IMR-90 (cell line): ENCODE data around the gene TSPAN17. TPM values are rescaled to one million over a fixed set of nuclear protein-coding genes. Genes with fewer than 3 reads are reported as not detected.

Experiments used
- ATAC-seq: fragments of 200-7000 bp; cut with Tn5 transposase; 2 replicates; pipeline ENCODE4 v1.9.1; 2020; ENCODE audit warnings: low read depth, mild to moderate bottlenecking, moderate library complexity
- BruUV-seq: library from RNA; stranded (reverse); fragments of 400-500 nt; replicated peaks from 2 replicates; lab custom pipeline; 2021; lab: Mats Ljungman, UMichigan
- CTCF ChIA-PET: fragments of 300-600 bp; formaldehyde crosslinking; extraction: SDS; loops from one replicate; lab custom pipeline; 2021; ENCODE audit warnings: antibody characterized with exemption; lab: Yijun Ruan, JAX
- POLR2A ChIA-PET: fragments of 300-600 bp; sonication (Branson Sonifier 250); formaldehyde crosslinking; loops from one replicate; lab custom pipeline; 2022; ENCODE audit warnings: antibody characterized with exemption; ENCODE audit not compliant: unreplicated experiment; lab: Charles Lee
- DNase-seq: peaks from one replicate; pipeline ENCODE4 v3.0.0; 2013
- H2AFZ ChIP-seq: replicated peaks from 2 replicates; pipeline ENCODE3; 2013; ENCODE audit warnings: low read length, mild to moderate bottlenecking; ENCODE audit not compliant: poor library complexity
- H2AK5ac ChIP-seq: 2 replicates; pipeline ENCODE4 v1.6.1; 2013; ENCODE audit warnings: low read depth, low read length, inconsistent platforms
- H2AK9ac ChIP-seq: replicated peaks from 2 replicates; pipeline ENCODE3; 2013; ENCODE audit warnings: mild to moderate bottlenecking, low read depth, low read length, moderate library complexity; ENCODE audit not compliant: poor library complexity
- H2BK120ac ChIP-seq: 2 replicates; pipeline ENCODE4 v1.6.1; 2013; ENCODE audit warnings: low read depth, low read length, inconsistent platforms
- H2BK15ac ChIP-seq: 3 replicates; pipeline ENCODE4 v1.6.1; 2013; ENCODE audit warnings: low read depth, low read length, inconsistent platforms
- H2BK20ac ChIP-seq: 2 replicates; pipeline ENCODE4 v1.6.1; 2013; ENCODE audit warnings: low read depth, mild to moderate bottlenecking, inconsistent platforms, low read length, moderate library complexity
- H2BK5ac ChIP-seq: 2 replicates; pipeline ENCODE4 v1.6.1; 2013; ENCODE audit warnings: mild to moderate bottlenecking, low read depth, low read length, inconsistent platforms; ENCODE audit not compliant: poor library complexity, severe bottlenecking
- H3K14ac ChIP-seq: replicated peaks from 2 replicates; pipeline ENCODE4 v1.6.1; 2013; ENCODE audit warnings: low read depth, low read length, inconsistent platforms
- H3K18ac ChIP-seq: 2 replicates; pipeline ENCODE4 v1.6.1; 2013; ENCODE audit warnings: low read depth, low read length, control low read depth
- H3K23ac ChIP-seq: 2 replicates; pipeline ENCODE4 v1.6.1; 2013; ENCODE audit warnings: low read depth, low read length, inconsistent platforms
- H3K27ac ChIP-seq: 2 replicates; pipeline ENCODE4 v1.5.1; 2013; ENCODE audit warnings: mild to moderate bottlenecking, control low read depth, low read length; ENCODE audit not compliant: insufficient read depth
- H3K27me3 ChIP-seq: 2 replicates; pipeline ENCODE4 v1.6.1; 2013; ENCODE audit warnings: low read length; ENCODE audit not compliant: control insufficient read depth, insufficient read depth
- H3K36me3 ChIP-seq: 2 replicates; pipeline ENCODE4 v1.6.1; 2013; ENCODE audit warnings: low read length, mixed read lengths; ENCODE audit not compliant: control insufficient read depth, insufficient read depth
- H3K4ac ChIP-seq: 2 replicates; pipeline ENCODE4 v1.6.1; 2013; ENCODE audit warnings: low read depth, low read length, inconsistent platforms
- H3K4me1 ChIP-seq: 2 replicates; pipeline ENCODE4 v1.6.1; 2013; ENCODE audit warnings: low read length, mixed read lengths; ENCODE audit not compliant: control insufficient read depth, insufficient read depth
- H3K4me2 ChIP-seq: 2 replicates; pipeline ENCODE4 v1.6.1; 2013; ENCODE audit warnings: low read depth, mild to moderate bottlenecking, control low read depth, low read length, moderate library complexity
- H3K4me3 ChIP-seq: 2 replicates; pipeline ENCODE4 v1.5.1; 2013; ENCODE audit warnings: low read depth, mild to moderate bottlenecking, control low read depth, low read length, moderate library complexity; ENCODE audit not compliant: insufficient read depth
- H3K56ac ChIP-seq: 2 replicates; pipeline ENCODE4 v1.6.1; 2013; ENCODE audit warnings: low read length, inconsistent platforms; ENCODE audit not compliant: insufficient read depth; ENCODE audit errors: extremely low read depth
- H3K79me1 ChIP-seq, 2 experiments: 2 replicates each; pipeline ENCODE4 v1.6.1; 2013; ENCODE audit warnings: low read length in 2 of 2, inconsistent platforms in 1 of 2, low read depth in 1 of 2
- H3K9ac ChIP-seq: 2 replicates; pipeline ENCODE4 v1.6.1; 2013; ENCODE audit warnings: low read depth, low read length, control low read depth
- H3K9me1 ChIP-seq: 2 replicates; pipeline ENCODE4 v1.6.1; 2013; ENCODE audit warnings: low read length, inconsistent platforms; ENCODE audit not compliant: insufficient read depth
- H3K9me3 ChIP-seq: 2 replicates; pipeline ENCODE4 v1.6.1; 2013; ENCODE audit warnings: low read length; ENCODE audit not compliant: control insufficient read depth, insufficient read depth
- H4K20me1 ChIP-seq: 2 replicates; pipeline ENCODE4 v1.6.1; 2013; ENCODE audit warnings: low read length, inconsistent platforms; ENCODE audit not compliant: insufficient read depth
- H4K5ac ChIP-seq: 2 replicates; pipeline ENCODE4 v1.6.1; 2013; ENCODE audit warnings: mild to moderate bottlenecking, low read depth, low read length, control low read depth
- H4K8ac ChIP-seq, 2 experiments: 2 replicates each; pipeline ENCODE4 v1.6.1; 2013; ENCODE audit warnings: low read depth in 2 of 2, low read length in 2 of 2, control low read depth in 1 of 2, inconsistent platforms in 1 of 2
- H4K91ac ChIP-seq: 2 replicates; pipeline ENCODE4 v1.6.1; 2013; ENCODE audit warnings: low read depth, low read length, inconsistent platforms; ENCODE audit not compliant: insufficient read depth
- BHLHE40 ChIP-seq: fragments of 150-350 bp; IDR thresholded peaks from 2 replicates; pipeline ENCODE4 v1.6.1; 2016; ENCODE audit warnings: mild to moderate bottlenecking, low read depth, low read length
- CEBPB ChIP-seq: IDR thresholded peaks from 2 replicates; pipeline ENCODE4 v1.6.1; 2012; ENCODE audit warnings: low read depth, low read length, improper control_type of control experiment
- CHD1 ChIP-seq: IDR thresholded peaks from 2 replicates; pipeline ENCODE4 v1.6.1; 2012; ENCODE audit warnings: low read depth, low read length, improper control_type of control experiment
- CTCF ChIP-seq: conservative IDR thresholded peaks from 2 replicates; pipeline ENCODE4 v1.5.1; 2012; ENCODE audit warnings: mild to moderate bottlenecking, low read depth, low read length, improper control_type of control experiment
- ELK1 ChIP-seq: fragments of 150-350 bp; IDR thresholded peaks from 2 replicates; pipeline ENCODE4 v1.6.1; 2016; ENCODE audit warnings: low read depth, mild to moderate bottlenecking, low read length, moderate library complexity, borderline replicate concordance
- FOS ChIP-seq: fragments of 150-350 bp; IDR thresholded peaks from 2 replicates; pipeline ENCODE4 v1.6.1; 2016; ENCODE audit warnings: low read depth, low read length
- MAFK ChIP-seq: IDR thresholded peaks from 2 replicates; pipeline ENCODE4 v1.6.1; 2012; ENCODE audit warnings: low read depth, low read length, improper control_type of control experiment
- MAZ ChIP-seq: IDR thresholded peaks from 2 replicates; pipeline ENCODE4 v1.6.1; 2012; ENCODE audit warnings: low read depth, mild to moderate bottlenecking, low read length, improper control_type of control experiment, moderate library complexity, borderline replicate concordance
- MXI1 ChIP-seq: IDR thresholded peaks from 2 replicates; pipeline ENCODE4 v1.6.1; 2012; ENCODE audit warnings: low read depth, mild to moderate bottlenecking, low read length, moderate library complexity, borderline replicate concordance
- NFE2L2 ChIP-seq: fragments of 150-350 bp; IDR thresholded peaks from 2 replicates; pipeline ENCODE4 v1.6.1; 2016; ENCODE audit warnings: low read depth, mild to moderate bottlenecking, low read length
- POLR2A ChIP-seq: IDR thresholded peaks from 2 replicates; pipeline ENCODE4 v1.6.1; 2012; ENCODE audit warnings: mild to moderate bottlenecking, low read depth, low read length
- RAD21 ChIP-seq: IDR thresholded peaks from 2 replicates; pipeline ENCODE4 v1.6.1; 2012; ENCODE audit warnings: low read length, improper control_type of control experiment
- RCOR1 ChIP-seq: IDR thresholded peaks from 2 replicates; pipeline ENCODE4 v1.6.1; 2012; ENCODE audit warnings: mild to moderate bottlenecking, low read length, improper control_type of control experiment; ENCODE audit not compliant: insufficient replicate concordance
- RFX5 ChIP-seq: IDR thresholded peaks from 2 replicates; pipeline ENCODE4 v1.8.0; 2012; ENCODE audit warnings: low read depth, mild to moderate bottlenecking, low read length, moderate library complexity
- SMC3 ChIP-seq: fragments of 150-350 bp; IDR thresholded peaks from 2 replicates; pipeline ENCODE4 v1.6.1; 2016; ENCODE audit warnings: low read depth, mild to moderate bottlenecking, antibody characterized with exemption, low read length, moderate library complexity
- USF2 ChIP-seq: fragments of 150-350 bp; IDR thresholded peaks from 2 replicates; pipeline ENCODE4 v1.6.1; 2017; ENCODE audit warnings: mild to moderate bottlenecking, antibody characterized with exemption, low read length, low read depth
- WGBS, 2 experiments: methylation state at CpG; one replicate each; pipeline versions ENCODE4 v1.1.5 to v1.1.7; 2013; ENCODE audit warnings: missing lambda C conversion rate in 2 of 2; ENCODE audit not compliant: insufficient read length in 1 of 2; ENCODE audit errors: extremely low coverage in 2 of 2; 5-methylcytosine and 5-hydroxymethylcytosine counted together
- dilution Hi-C: fragments of 300-500 bp; cut with HindIII; formaldehyde crosslinking; loops from one replicate; pipeline ENCODE4 v1.14.3; 2018; ENCODE audit warnings: low sequenced_read_pairs; ENCODE audit not compliant: unreplicated experiment
- in situ Hi-C: fragments of 300-500 bp; cut with MboI; formaldehyde crosslinking; loops from 3 replicates; pipeline ENCODE4 v1.14.3; 2019; ENCODE audit warnings: low sequenced_read_pairs, inconsistent platforms, mixed read lengths
- intact Hi-C: fragments of 100-400 bp; cut with micrococcal nuclease; formaldehyde crosslinking; loops from 2 replicates; pipeline ENCODE4 v1.10.0; 2022
- polyA plus RNA-seq, 3 experiments: library from polyadenylated mRNA; depleted of rRNA; stranded (reverse); fragments of >200 nt; gene quantifications; 2 replicates each; pipeline ENCODE4 v1.2.3, GENCODE V29; 2012; ENCODE audit warnings: low replicate concordance in 1 of 3
- total RNA-seq: library from RNA; depleted of rRNA; stranded (reverse); fragments of >200 nt; gene quantifications from 2 replicates; pipeline ENCODE4 v1.2.3, GENCODE V29; 2012

Gene TSPAN17
- total and polyA plus RNA-seq, 2 of the 4 experiments (the other 2 are of a cell fraction), result 34.2 to 41.6 TPM

- Histone ChIP-seq H2AFZ (peak overlapping the region; percentile 88), H2BK20ac (no peak overlapping the region), H4K91ac (no peak overlapping the region), H4K5ac (no peak overlapping the region), H3K4me1 (peaks cover 27% of the 10 kb centered on the region), H2AK9ac (no peak overlapping the region), H2BK5ac (no peak overlapping the region), H4K20me1 (no peaks in the 10 kb centered on the region; the same call in 1 of the 2 replicates), H3K18ac (no peak overlapping the region), H3K23ac (no peak overlapping the region), H3K27me3 (peaks cover 32% of the 10 kb centered on the region), H3K79me1 (peaks cover 0 to 4% of the 10 kb centered on the region in 2 experiments; a peak in 1 of 4 replicates), H3K4me3 (no peak overlapping the region), H3K27ac (no peak overlapping the region), H3K4ac (peak overlapping the region; percentile 22; the same call in 1 of the 2 replicates), H3K9me3 (no peaks in the 10 kb centered on the region), H3K36me3 (no peaks in the 10 kb centered on the region), H3K56ac (no peak overlapping the region), H3K14ac (no peak overlapping the region), H3K4me2 (peak overlapping the region; percentile 60), H3K9ac (no peak overlapping the region), H4K8ac (peak overlapping the region; percentile 16 to 47; a peak in 1 of 4 replicates), H2BK15ac (peak overlapping the region; percentile 70; the same call in 1 of the 3 replicates), H2BK120ac (peak overlapping the region; percentile 6; the same call in 1 of the 2 replicates), H2AK5ac (no peak overlapping the region), H3K9me1 (peaks cover 10% of the 10 kb centered on the region)
- DNase-seq (peak; percentile 86), ATAC-seq (peak; percentile 95)
- dilution Hi-C loops (no loop called here), intact Hi-C loops (loop anchor here (1.0 to 5.0 kb wide), 2 partner anchors 45 to 202 kb away; partner anchors contain the start of gene CLTB), in situ Hi-C loops (no loop called here)
- ChIA-PET POLR2A (no interaction called here), CTCF (no interaction called here)
- TF ChIP-seq NFE2L2 (no peak), BHLHE40 (no peak), CEBPB (no peak), ELK1 (no peak), FOS (no peak), RAD21 (peak; percentile 80), RFX5 (no peak), CHD1 (no peak), MAFK (no peak), USF2 (no peak), MAZ (peak; percentile 87), SMC3 (peak; percentile 76), MXI1 (no peak), CTCF (peak; percentile 72), POLR2A (no peak), RCOR1 (no peak)
- no TSS peak for BruUV-seq
- WGBS, 2 experiments, result 2% methylated on average over 20 of the region's 31 CpGs; no CpG with 5 or more reads in 1 of the 2 experiments
These were observed 28.1 kb upstream of the TSPAN17 start for GRCh38 chr5:176619203-176619568.
